Neuron (in vitro differentiated cells): ENCODE measurements around the gene DPM1.

Experiments used
- H2AFZ ChIP-seq: one replicate; pipeline ENCODE4 v1.6.1; 2013; ENCODE audit warnings: low read depth, mild to moderate bottlenecking, inconsistent platforms, low read length, moderate library complexity
- H3K27me3 ChIP-seq: one replicate; pipeline ENCODE4 v1.6.1; 2013; ENCODE audit warnings: low read length; ENCODE audit not compliant: insufficient read depth
- H3K36me3 ChIP-seq: one replicate; pipeline ENCODE4 v1.6.1; 2013; ENCODE audit warnings: low read length; ENCODE audit not compliant: insufficient read depth
- H3K4me1 ChIP-seq: one replicate; pipeline ENCODE4 v1.6.1; 2013; ENCODE audit warnings: low read length; ENCODE audit not compliant: insufficient read depth
- H3K4me3 ChIP-seq: 2 replicates; pipeline ENCODE4 v1.5.1; 2013; ENCODE audit warnings: mild to moderate bottlenecking, low read length, moderate library complexity
- H3K9me3 ChIP-seq: one replicate; pipeline ENCODE4 v1.6.1; 2013; ENCODE audit warnings: low read length

Gene DPM1

DNA sequence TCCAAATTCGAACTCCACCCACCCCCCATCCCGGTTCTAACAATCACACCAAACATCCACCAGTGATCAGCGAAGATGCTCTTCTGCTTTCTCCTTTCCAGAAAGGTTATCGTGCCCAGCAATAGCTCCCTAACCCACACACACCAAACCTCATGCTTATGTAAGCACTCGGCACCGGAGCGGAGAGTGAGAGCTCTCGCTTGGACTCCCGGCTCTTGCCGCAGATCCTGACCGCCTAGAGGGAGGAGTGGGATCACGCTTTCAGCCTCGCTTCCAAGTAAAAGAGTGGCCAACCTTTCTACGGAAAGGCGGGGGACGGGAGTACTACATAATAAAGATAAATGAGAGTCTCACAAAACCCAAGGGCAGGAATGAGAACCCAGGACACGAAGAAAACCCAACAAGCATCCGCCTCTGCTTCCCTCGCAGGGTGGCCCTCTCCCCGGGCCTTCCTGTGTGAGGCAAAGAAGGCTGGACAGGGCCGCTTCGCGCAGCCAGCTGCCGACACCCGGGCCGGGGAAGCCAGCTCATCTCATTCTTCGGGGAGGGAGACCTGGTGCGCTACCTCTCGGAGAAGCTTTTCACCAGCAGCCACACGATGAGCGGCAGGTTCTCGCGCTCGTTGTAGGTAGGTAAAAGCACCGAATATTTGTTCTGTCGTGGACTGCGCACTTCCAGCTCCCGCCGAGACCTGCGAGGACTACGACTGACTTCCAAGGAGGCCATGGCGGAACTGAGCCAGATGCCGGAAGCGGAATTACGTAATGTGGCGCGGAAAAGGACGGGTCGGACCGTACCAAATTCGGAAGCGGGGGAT is at the start of gene DPM1:
Gene DPM1 (minus strand): TSS at position 735 of the 817 bp plus-strand sequence. CDS start 9 bp downstream, at position 726.
- Histone ChIP-seq H2AFZ (peak within 1 kb of the TSS; percentile 69), H3K27me3 (no peaks in the 10 kb centered on the region), H3K4me1 (peaks cover 30% of the 10 kb centered on the region), H3K4me3 (peak within 1 kb of the TSS; percentile 84), H3K36me3 (peaks cover 27% of the 10 kb centered on the region), H3K9me3 (no peaks in the 10 kb centered on the region)

DNA sequence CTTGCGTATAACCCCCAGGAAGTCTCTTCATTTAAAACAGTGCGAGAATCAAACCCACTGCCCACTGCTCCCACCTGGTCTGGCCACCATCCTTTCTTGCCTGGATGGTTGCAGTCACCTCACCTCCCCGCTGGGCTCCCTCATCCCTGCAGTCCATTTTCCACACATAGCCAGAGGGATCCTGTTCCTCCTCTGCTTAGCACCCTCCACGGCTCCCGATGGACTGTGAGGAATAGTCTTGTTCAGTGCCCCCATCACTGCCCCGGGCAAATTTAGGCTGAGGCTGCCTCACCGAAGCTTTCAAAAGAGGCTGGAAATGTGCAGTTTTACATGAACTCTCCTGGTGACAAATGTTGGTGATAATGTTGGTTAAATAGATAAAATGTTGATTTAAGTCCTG is 46.9 kb upstream of the DPM1 start:
- Histone ChIP-seq H2AFZ (no peak overlapping the region), H3K4me3 (no peak overlapping the region), H3K4me1 (peaks cover 16% of the 10 kb centered on the region), H3K27me3 (no peaks in the 10 kb centered on the region), H3K36me3 (no peaks in the 10 kb centered on the region), H3K9me3 (no peaks in the 10 kb centered on the region)

DNA sequence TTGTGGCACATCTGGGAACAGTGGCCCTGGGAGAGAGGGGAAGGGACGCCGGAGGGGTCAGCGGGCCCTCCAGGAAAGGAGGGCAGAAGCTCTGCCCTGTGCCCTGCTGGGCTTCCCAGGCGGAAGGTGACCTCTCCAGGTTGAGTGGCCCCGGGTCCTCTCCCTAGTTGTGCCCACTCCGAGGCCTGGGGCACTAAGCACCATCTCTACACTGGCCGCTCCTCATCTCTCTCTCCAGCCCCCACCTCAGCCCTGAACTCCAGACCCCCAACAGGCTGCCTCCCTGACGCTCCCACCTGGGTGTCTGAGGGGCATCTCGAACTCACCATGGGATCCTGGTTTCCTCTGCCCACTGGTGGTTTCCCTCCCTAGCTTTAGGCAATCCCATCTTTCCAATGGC is 46.4 kb upstream of the DPM1 start:
- H3K36me3 ChIP-seq: no peaks in the 10 kb centered on the region
- no peak overlapping the region for H3K4me3 ChIP-seq
- H3K4me1 ChIP-seq: peaks cover 16% of the 10 kb centered on the region
- H3K27me3 ChIP-seq: no peaks in the 10 kb centered on the region
- H2AFZ ChIP-seq: no peak overlapping the region
- H3K9me3 ChIP-seq: no peaks in the 10 kb centered on the region

DNA sequence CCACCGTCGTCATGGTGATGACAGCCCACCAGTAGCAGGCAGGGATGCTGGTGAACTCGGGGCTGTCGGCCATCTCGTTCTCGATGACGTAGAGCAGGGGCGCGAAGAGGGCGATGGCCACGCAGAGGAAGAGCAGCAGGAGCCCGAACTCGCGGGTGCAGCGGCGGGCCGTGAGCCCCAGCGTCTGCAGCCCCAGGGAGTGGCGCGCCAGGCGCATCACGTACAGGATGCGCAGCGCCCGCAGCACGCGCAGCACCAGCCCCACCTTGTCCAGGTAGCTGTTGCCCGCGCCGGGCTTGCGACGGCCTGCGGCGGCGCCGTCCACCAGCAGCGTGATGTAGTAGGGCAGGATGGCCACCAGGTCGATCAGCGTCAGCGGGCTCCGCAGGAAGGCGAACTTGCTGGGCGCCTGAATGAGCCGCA is 46.0 kb upstream of the DPM1 start:
- peaks cover 16% of the 10 kb centered on the region for H3K4me1 ChIP-seq
- H2AFZ ChIP-seq: no peak overlapping the region
- no peaks in the 10 kb centered on the region for H3K9me3 ChIP-seq
- no peaks in the 10 kb centered on the region for H3K27me3 ChIP-seq
- H3K36me3 ChIP-seq: no peaks in the 10 kb centered on the region
- H3K4me3 ChIP-seq: no peak overlapping the region

GRCh38 chr20:51003753-51004152 is 45.4 kb upstream of the DPM1 start:
- Histone ChIP-seq H3K36me3 (no peaks in the 10 kb centered on the region), H3K4me3 (no peak overlapping the region), H2AFZ (no peak overlapping the region)

GRCh38 chr20:51002633-51003032 is 44.3 kb upstream of the DPM1 start:
- Histone ChIP-seq H3K4me1 (peaks cover 16% of the 10 kb centered on the region), H3K4me3 (no peak overlapping the region), H3K27me3 (no peaks in the 10 kb centered on the region), H2AFZ (no peak overlapping the region), H3K9me3 (no peaks in the 10 kb centered on the region), H3K36me3 (no peaks in the 10 kb centered on the region)

More at GRCh38 chr20:51003753-51004152, 45.4 kb upstream of the DPM1 start:
- Histone ChIP-seq H3K27me3 (no peaks in the 10 kb centered on the region), H3K4me1 (peaks cover 16% of the 10 kb centered on the region), H3K9me3 (no peaks in the 10 kb centered on the region)

GRCh38 chr20:51001430-51002265 is 43.3 kb upstream of the DPM1 start:
- no peak overlapping the region for H3K4me3 ChIP-seq
- no peaks in the 10 kb centered on the region for H3K9me3 ChIP-seq
- H2AFZ ChIP-seq: no peak overlapping the region
- no peaks in the 10 kb centered on the region for H3K36me3 ChIP-seq
- H3K4me1 ChIP-seq: peaks cover 21% of the 10 kb centered on the region
- H3K27me3 ChIP-seq: no peaks in the 10 kb centered on the region

GRCh38 chr20:50999355-50999754 is 41.0 kb upstream of the DPM1 start:
- H2AFZ ChIP-seq: no peak overlapping the region

DNA sequence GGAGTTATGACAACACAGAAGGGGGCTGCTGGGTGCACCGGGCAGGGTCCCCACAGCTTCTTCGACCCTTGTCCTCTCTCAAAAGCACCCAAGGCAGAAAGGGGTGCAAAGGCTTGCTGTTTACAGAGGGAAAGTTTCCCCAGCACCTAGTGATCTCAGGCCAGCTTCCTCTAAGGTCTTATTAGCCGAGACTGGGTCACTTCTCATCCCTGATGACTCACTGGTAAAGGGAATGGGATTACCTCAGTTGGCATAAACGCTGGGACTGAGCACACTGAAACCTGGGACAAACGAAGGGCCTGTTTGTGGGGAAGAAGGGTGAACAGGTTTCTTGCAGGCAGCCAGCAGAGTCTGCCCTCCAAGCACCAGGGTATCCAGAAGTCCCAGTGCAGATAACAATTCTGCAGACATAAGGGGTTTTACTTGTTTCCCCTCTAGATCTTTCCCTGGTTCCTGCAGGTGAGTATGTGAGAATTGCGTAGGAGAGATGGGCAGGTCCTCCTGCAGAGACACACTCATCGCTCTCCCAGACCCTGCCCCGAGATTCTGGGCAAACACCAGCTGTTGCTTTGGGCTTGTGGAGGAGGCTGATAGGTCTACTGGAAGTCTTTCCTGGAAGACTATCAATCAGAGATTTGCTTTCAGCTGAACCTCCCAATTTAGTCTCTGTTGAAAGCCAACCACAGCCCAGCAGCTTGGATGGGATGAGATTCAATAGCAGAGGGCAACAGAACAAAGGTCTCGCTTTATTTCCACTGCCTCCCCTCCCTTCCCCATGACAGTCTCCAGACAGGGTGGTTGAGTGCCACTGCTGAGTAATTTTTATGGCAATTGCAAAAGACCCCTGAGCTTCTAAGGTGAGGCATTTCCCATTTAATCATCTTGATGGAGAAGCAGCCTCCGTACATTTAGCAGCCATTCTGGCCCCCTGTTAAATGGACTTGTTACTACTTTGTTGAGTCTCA is 38.9 kb upstream of the DPM1 start:
- no peak overlapping the region for H3K4me3 ChIP-seq
- H3K9me3 ChIP-seq: no peaks in the 10 kb centered on the region
- H3K27me3 ChIP-seq: no peaks in the 10 kb centered on the region
- no peaks in the 10 kb centered on the region for H3K36me3 ChIP-seq
- no peak overlapping the region for H2AFZ ChIP-seq
- peaks cover 5% of the 10 kb centered on the region for H3K4me1 ChIP-seq

More at GRCh38 chr20:50999355-50999754, 41.0 kb upstream of the DPM1 start:
- H3K36me3 ChIP-seq: no peaks in the 10 kb centered on the region
- H3K27me3 ChIP-seq: no peaks in the 10 kb centered on the region
- no peaks in the 10 kb centered on the region for H3K9me3 ChIP-seq
- H3K4me3 ChIP-seq: no peak overlapping the region
- peaks cover 21% of the 10 kb centered on the region for H3K4me1 ChIP-seq

- H3K36me3 ChIP-seq: no peaks in the 10 kb centered on the region
- H3K4me1 ChIP-seq: peaks cover 5% of the 10 kb centered on the region
- H3K27me3 ChIP-seq: no peaks in the 10 kb centered on the region
- H2AFZ ChIP-seq: no peak overlapping the region
- H3K4me3 ChIP-seq: no peak overlapping the region
- H3K9me3 ChIP-seq: no peaks in the 10 kb centered on the region
Observed at GRCh38 chr20:50995506-50995905, 37.2 kb upstream of the DPM1 start.

DNA sequence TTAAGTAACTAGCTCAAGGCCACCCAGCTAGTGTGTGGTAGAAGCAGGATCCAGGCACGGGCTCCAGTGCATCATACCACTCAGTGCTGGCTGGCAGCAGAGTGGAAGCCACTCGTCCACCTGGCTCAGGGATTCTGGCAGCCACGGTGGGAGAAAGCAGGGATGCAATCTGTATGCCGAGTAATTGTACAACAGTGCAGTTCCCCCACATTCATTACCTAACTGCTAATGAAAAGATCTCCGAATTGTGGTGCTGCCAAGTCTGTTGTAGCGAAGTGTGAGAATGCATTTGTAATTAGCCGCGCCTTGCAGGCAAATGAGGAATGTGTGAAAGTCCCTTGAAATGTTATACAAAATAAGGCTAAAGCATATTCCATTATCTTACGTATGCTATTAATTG is 35.5 kb upstream of the DPM1 start:
- Histone ChIP-seq H3K27me3 (no peaks in the 10 kb centered on the region), H3K4me3 (no peak overlapping the region), H3K9me3 (no peaks in the 10 kb centered on the region), H2AFZ (no peak overlapping the region), H3K4me1 (peaks cover 5% of the 10 kb centered on the region), H3K36me3 (no peaks in the 10 kb centered on the region)

GRCh38 chr20:50992733-50993457 is 34.6 kb upstream of the DPM1 start:
- H2AFZ ChIP-seq: no peak overlapping the region
- H3K27me3 ChIP-seq: no peaks in the 10 kb centered on the region
- H3K4me3 ChIP-seq: no peak overlapping the region
- no peaks in the 10 kb centered on the region for H3K9me3 ChIP-seq
- H3K36me3 ChIP-seq: no peaks in the 10 kb centered on the region
- peaks cover 6% of the 10 kb centered on the region for H3K4me1 ChIP-seq
